Ecto neural progenitor cell (in vitro differentiated cells): ENCODE results near the gene CAMK1G.
A peak's percentile ranks its signal among the peaks of the same experiment; 100 is the strongest.

Source experiments
- DNase-seq: peaks from one replicate; pipeline ENCODE4 v3.0.0-alpha.2; 2018; ENCODE audit warnings: low spot score

CAMK1G gene

DNA sequence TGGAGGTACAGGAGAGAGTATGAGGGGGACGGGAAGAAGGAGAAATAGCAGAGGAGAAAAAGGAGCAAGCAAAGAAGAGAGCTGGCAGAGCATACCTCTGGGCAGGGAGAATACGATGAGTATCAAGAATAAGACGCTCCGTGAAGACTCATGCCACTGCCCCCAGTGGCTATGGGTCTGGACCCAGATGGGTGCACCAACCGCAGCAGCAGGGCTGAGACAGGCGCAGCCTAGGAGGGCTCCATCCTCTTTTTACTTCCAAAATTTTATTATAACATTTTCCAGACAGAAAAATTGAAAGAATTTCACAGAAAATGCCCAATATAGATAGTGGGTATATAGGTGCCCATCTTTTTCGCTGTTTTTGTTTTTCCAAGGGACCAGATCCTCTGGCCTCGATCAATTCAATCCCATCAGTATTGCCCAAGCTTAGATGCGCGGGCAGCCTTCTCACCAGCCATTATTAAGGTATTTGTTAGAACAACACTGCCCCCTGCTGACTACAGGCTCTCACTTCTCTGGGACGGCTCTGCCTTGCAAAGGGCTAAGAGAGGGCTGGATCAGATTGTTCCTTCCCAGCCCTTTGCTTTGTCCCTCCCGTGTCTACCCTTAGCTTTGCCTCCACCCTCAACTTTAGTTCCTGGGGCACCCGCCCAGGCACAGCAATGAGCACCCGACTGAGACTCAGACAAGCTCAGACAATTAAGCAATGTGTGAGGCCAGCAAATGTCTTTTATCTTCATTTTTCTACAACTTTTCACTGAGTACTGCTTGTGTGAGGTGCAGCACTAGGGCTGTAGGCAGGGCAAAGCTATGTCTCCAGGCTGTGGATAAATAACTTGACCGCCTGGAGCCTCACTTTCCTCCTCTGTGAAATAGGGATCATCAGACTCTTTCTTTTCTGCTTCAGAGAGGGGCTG, 17.5 kb upstream of the CAMK1G start:
- DNase-seq, result peak; percentile 88

DNA sequence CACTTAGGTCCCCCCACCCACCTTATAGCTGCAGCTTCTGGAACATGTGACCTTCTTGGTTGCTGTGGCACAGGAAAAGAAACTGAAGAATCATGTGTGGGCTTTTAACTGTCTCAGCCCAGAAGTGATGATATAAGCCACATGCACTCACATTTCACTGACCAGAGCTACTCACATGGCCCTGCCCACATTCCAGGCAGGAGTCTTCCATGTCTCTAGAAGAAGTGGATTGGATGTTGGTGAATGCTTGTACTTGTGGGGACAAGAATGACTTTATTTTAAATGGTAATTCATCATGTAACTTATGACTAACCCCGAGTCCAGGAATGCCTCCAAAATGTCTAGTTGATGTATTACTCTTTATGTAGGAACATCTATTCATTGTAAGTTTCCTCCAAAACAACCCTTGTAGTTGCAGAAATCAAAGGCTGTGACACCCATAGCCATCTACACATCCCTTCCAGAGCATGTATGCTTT, 15.8 kb upstream of the CAMK1G start:
- no peak for DNase-seq

DNA sequence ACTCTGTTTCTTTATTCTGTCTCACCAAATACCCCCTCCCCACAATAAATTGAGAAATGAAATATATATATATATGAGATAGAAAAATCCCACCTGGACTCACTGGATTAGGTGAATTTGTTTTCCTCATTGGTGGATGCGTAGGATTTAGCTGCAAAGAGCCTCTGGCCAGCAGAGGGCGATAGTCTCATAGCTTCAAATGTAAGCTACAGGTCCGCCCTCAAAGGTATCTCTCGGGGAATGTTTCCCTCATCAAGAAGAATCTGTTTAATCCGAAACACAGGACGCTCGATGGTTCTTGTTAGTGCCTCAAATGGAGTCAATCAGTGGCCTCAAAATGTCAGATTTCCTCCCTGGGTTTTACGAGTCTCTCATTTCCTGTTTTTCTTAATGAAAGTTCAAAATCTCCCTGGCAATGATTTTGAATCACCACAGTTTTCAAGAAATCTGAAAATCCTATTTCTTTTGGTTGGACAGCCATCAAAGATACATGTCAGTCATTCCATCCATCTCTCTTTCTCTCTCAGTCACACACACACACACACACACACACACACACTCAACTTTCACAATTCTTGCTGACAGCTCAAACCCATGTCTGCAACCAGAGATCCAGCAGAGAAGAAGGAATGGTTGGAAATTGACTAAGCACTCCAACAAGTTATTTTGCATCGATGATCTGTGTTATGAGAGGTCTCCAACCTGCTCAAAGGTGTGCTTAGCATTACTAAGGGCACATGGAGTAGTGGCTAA, 13.9 kb upstream of the CAMK1G start:
- DNase-seq, result peak; percentile 75

DNA sequence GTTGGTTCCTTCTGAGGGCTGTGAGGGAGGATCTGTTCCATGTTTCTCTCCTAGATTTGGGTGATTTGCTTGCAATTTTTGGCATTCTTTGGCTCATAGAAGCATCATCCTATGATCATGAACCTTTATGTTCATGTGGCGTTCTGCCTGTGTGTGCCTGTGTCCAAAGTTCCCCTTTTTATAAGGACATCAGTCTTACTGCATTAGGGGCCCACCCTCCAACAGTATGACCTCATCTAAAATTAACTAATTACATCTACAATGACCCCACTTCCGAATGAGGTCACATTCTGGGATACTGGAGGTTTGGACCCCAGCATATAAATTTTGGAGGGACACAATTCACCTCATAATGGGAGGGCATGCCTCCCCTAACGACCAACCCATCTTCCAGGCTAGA, 12.8 kb upstream of the CAMK1G start:
- DNase-seq, result no peak

DNA sequence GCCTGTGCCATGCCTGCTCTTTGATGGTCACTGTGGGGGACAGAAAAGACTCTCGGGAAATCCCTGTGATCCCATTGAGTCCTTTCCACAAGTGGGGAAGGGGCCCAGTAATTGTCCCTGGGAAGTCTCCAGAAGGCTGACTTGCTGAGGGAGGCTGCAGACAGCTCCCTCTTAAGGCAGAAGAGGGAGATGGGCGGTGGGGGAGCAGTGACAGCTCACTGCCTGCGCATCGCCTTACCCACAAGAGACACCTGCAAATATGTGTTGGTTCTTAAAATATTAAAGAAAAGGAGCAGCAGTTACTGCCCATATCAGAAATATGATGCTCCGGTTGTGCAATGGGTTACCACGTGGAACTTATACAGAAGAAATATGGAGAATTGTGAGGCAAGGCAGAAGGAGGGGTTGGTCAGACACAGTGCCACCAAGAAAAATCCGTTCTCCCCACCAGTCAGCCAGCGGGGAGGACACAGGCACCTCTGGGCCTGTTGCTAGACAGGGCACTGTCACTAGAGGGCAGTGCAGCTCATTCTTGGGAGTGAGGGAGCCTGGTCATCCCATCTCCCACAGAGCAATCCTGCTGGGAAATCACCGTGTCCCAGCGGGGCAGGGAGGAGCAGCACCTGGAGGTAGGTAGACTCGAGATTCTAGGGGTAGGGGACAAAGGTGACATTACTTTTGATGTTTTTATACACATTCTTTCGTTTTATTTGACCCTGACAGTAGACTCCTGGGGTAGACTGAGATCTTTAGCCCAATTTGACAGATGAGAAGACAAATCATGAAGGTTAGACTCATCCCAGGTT, 6.9 kb upstream of the CAMK1G start:
- peak; percentile 86 for DNase-seq

DNA sequence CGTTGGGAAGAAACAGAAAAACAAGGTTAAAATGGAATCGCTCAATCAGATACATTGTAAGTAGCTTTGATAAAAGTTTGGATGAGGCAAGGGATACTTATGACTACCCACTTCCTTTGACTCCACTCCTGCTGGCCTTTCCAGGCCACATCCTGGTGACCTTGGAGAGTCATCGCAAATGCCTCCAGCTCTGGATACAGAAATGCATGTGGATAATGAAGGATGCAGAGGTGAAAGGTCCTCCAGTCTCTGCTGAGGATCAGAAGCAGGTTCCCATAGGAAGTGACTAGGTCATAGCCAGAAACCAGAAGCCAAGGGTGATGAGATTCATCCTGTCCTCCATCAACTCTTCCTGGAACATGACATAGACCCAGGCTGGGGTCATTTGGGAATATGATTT, 6.2 kb upstream of the CAMK1G start:
- DNase-seq, result no peak

DNA sequence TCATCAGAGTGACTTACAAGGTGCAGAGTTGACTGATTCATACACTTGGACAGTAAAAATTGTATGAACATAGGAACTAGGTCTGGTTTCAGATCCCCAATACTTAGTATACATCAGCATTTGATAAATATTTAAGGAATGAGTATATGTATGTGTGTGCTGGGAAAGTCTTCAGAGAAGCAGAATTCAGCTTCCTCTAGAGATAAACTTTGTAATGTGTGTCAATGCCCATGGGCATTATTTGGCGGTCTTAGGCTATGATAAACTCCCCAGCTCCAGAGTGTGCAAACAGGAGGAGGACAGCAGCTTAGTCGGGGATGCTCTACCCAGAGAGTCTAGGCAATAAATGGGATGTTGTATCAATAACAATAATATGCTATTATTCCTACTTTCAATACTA, 2.9 kb upstream of the CAMK1G start:
- no peak for DNase-seq

DNA sequence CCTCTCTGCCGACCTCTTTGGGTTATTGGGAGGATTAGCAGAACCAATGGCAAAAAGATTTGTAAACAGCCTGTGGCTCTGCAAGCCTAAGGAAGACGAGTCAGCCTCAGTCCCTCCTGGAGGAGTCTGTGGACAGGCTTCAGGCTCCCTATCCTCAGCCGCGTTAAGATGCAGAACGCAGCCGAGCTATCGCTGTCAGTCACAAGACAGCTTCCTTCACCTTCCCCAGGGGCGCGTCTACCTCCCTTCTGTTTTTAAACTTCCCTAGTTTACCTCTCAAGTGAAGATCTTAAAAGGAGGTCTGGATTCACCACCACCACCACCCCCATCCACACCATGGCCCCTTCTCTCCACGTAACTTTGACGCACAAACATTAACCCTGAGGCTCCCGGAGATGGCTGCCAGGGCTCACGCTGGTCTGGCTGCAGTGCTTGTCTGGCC, 738 bp downstream of the CAMK1G start:
- DNase-seq, result peak; percentile 53

DNA sequence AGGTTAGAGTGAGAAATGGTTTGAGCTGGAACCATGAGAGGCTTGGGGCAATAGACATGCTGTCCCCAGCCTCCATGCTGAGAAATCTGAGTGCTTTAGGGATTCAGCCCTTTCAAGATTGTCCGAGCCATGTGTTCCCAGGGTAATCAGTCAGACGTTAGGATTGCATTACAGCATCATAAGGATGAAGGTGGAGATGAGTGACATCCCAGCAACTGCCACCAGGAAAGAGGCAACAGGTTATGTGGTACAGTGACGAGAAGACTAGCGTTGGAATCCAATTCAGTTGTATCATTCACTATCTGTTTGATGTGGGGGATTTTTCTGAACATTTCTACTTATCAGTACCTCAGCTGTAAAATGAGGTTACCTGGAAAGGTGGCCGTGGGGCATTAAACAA, 1.7 kb downstream of the CAMK1G start:
- no peak for DNase-seq

DNA sequence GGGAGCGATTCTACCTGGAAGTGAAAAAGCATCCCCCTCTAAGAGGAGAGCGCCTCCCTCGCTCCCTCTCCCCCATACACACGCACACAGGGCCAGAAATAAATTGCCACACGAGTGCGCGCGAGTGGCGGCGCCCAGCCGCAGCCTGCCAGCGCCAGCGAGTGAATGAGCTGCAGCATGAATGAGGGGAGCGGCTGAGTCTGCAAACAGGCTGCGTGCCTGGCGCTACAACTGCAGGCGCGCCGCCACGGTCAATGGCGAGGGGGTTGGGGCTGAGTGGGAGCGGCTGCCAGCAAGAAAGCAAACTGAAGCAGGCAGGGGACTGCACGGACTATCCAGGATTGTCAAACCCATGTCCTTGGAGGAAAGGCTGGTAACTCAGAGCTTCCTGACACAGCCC, 2.2 kb downstream of the CAMK1G start:
- DNase-seq, result peak; percentile 62

DNA sequence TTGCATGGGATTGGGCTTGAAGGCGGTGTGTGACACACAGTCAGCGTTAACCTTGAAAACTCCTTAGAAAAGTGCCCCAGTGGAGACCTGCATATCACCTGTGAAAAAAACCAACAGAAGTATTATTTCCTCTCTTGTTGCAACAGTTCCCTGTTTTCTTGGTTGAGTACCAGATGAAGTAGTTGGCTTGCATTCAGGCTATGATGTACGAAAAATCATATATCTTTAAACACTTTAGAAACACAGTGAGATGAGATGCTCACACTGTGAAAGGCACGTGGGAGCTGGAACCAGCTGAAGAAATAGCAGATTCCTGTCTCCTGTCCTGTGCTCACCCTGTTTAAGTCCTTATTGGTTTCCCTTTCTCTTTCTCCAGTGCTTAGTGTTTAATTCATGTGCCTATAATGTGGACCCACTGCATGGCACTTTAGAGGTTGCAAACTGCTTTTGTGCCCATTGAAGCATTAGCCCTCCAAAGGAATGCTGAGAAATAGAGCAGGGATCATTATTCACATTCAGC, 2.8 kb downstream of the CAMK1G start:
- DNase-seq, result no peak

DNA sequence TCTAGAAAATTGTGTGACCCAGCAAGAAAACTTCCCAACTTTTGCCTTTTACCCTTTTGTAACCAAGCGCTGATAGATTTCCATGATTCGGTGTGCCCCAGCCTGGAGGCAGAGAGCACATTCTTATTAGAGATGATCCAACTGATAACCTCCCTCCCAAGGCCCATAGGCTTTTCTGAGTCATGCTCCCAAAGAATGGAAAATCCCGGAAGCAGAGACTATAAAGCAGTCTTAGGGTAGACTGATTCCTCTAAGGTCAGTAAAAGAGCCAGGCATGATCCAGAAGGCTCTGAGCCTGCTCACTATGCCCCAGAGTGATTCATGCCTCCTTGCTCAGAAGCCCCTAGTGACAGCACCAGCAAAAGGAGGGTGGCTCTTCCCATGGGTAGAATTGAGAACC, 4.3 kb downstream of the CAMK1G start:
- DNase-seq, result no peak

DNA sequence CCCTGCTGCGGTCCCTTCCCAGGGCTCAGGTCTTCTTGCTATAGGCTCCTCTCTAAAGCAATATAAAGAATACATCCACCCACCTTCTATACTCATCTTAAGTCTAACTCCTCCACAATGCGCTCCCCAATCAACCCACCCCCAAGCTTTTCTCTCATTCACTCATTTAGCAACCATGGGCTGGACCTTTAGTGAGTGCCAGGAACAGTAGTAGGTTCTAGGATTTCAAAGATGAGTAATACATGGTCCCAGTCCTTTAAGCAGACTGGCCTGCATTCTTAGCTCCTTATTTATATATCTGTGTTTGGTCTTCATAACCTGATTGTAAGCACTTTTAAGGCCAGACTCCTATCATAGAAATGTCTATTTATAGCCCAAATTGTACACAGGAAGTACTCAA, 5.9 kb downstream of the CAMK1G start:
- DNase-seq, result no peak

DNA sequence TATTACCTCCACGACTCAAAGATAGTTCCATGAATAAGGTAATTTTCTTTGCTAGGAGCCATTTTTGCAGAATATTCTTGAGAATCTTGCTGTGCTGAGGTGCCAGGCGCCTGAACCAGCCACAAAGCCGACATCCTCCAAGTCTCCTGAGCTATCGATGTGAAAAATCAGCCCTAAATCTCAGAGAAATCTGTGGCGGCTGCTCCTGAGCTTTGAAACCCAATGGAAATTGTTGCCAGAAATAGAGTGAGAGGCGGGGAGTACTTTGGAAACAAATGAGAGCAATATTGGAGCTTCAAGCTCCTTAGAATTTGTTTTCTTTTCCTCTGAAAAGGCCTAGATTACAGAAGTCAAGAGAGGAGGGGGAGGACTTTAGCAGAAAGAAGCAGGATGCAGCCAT, 6.3 kb downstream of the CAMK1G start:
- no peak for DNase-seq

DNA sequence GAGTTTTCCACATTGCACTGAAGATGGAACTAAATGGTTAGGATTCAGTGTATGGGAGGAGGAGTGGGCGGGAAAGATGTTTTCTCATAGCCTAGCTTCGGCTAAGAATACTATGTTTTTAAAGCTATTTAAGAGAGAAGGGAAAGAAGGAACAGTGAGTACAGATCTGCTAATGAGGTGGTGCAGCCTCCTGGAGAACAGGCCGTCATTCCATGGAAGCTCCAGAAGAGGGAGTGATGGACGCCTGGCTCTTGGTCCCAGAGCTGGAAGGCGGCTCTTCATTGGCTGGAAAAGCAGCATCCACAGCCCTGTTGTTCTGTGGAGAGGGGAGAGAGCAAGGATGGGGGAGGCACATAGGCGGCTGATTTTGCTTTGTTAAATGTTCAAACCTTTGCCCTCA, 6.9 kb downstream of the CAMK1G start:
- peak; percentile 60 for DNase-seq

DNA sequence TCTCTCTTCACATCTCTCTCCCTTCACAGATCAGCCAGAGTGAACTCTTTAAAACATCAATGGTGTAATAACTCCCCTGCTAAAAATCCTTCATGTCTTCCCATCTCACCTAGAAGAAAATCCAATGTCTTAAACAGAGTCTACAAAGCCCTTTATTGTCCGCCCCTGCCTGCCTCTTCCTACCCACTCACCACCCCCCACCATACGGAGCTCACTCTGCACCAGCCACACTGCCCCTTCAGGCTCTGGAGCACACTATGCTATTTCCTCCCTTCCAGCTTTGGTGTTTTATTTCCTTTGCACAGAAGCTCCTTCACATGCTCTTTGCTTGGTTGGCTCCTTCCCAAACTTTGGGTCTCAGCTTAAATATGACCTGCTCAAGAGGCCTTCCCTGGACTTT, 10.2 kb downstream of the CAMK1G start:
- DNase-seq, result no peak

DNA sequence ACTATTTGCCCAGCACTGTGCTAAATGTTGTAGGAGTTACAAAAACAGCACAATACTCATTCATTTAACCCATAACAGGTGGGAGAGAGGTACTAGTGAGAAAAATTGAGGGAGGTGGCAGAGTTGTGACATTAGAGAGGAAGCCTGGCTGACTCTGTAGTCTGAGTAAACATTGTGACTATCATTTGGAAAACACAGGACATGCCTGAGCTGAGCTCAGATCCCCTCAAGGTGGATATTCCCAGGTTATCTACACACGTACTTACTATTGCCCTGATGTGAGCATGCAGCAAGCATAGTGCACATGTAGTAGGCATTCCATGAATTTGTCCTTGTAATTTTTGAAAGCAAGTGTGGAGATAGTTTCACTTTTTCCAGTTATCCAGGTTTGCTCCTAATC, 10.9 kb downstream of the CAMK1G start:
- DNase-seq, result no peak

DNA sequence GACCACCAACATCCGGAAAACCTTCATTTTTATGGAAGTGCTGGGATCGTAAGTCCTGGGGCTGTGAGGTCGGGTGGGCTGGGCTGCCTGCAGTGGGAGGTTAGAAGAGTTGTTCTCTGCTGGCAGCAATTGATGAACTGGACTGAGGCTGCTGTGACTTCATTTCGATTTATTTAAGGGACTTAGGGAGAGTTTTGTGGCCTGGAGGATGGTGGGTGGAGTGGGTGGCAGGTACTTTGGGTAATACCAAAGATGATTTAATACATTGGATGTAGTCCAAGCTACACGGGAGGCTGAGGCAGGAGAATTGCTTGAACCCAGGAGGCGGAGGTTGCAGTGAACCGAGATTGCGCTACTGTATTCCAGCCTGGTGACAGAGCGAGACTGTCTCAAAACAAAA, 11.5 kb downstream of the CAMK1G start:
- DNase-seq, result no peak

DNA sequence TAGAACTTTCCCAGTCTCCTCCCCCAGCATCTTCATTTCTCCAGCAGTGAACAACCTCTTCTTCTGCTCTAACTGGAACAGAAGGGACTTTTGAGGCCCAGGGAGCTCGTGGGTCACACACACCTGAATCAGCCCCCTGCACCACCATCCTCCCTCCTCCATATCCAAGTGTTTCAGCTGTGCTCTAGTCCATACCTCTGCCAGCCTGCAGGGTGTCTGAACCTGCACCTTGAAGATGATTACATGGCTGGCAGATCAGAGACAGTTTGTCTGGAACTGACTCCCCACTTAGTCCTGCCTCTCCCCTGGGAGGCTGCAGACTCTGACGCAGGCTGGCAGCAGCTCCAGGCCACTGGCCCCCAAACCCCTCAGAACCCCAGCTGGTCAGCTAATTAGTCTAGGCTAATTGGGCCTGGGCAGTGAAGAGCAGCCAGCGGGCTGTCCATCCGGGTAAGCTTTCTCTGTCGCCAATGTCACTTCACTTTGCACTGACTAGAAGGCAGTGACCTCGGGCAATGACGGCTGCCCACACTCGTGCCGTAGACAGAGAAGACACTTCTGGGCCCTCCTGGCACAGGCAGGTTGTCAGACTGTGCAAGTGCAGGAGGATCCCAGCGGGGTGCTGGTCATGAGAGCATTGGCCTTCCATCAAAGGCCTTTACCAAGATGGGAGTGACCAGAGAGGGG, 12.2 kb downstream of the CAMK1G start:
- DNase-seq, result no peak

DNA sequence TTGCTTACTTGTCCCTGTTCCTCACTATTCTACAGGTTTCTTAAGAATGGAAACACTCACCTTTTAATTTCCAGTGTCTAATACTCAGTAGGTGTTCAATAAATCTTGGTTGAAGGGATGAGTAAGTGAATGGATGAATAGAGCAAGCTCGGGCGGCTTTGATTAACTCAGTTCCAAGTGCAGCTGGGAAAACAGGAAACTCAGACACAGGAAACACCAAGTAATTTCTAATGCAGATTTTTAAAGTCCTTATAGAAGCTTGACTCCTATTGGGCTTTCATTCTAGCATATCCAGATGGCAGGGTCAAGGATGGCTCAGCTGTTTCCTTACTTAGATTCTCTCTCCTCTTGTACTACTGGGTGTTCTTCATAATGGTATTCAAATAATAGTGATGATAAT, 14.0 kb downstream of the CAMK1G start:
- DNase-seq, result no peak

DNA sequence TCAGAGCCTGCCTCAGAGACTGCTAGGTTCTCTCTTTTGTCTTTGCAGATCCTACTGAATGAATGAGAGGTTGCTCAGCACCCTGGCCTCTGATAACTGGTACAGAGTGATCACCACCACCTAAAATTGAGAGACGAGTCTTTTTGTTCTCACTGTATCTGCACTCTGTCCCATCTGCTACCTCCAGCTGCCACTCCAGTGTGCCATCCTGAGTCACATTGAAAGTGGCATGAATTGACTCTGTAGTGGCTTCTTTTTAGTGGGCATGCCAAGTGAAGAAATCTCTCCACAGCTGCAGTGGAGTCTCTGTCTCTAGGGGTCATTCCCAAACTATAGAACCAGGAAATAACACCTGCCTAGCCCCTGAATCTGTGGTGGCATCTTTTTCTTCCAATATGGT, 14.7 kb downstream of the CAMK1G start:
- no peak for DNase-seq

DNA sequence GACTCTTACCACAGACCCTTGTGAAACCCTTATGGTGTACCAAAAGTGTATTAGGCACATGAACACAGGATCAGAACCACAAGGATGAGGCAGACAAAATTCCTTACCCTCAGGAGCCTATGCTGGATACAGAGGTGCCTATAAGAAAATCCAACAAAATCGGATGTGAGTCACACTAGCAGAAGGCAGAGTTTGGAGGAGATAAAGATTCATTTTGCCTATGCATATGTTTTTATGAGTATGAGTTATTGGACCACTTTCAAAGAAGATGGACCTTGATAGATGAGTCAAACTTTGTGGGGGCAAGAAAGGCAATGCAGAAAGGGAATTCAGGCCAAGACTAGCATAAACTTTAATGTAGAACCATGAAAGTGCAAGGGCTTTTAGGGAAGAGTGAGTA, 17.0 kb downstream of the CAMK1G start:
- no peak for DNase-seq
